ENCODE measurements around the gene MAPK8IP3.

The MAPK8IP3 gene

GRCh38 chr16:1772362-1772907, 66.4 kb downstream of the MAPK8IP3 start, which contains the start of gene EME2:
Gene EME2 (plus strand): TSS chr16:1772810. CDS start chr16:1773228, 418 bp downstream.
- DNase-seq (ENCODE audit: low read depth in 1 of 2, low spot score in 1 of 2), result peak in 1 of 2 donors; percentile 31

- peak; percentile 55 to 68 for DNase-seq (ENCODE audit: low read depth in 1 of 2, low spot score in 1 of 2)
Measured at GRCh38 chr16:1772908-1773702, 67.1 kb downstream of the MAPK8IP3 start, which contains the start of gene MRPS34. Gene MRPS34 (minus strand): TSS chr16:1773134. CDS start chr16:1773119, 15 bp downstream.

- no peak for DNase-seq (ENCODE audit: low read depth in 1 of 2, low spot score in 1 of 2)
Measured at GRCh38 chr16:1773703-1774447, 67.9 kb downstream of the MAPK8IP3 start.

GRCh38 chr16:1774448-1774780, 68.4 kb downstream of the MAPK8IP3 start:
- no peak for DNase-seq (ENCODE audit: low read depth in 1 of 2, low spot score in 1 of 2)

- DNase-seq (ENCODE audit: low read depth in 1 of 2, low spot score in 1 of 2), result no peak
Measured at GRCh38 chr16:1775006-1775845, 69.2 kb downstream of the MAPK8IP3 start.

GRCh38 chr16:1775846-1776671, 70.1 kb downstream of the MAPK8IP3 start:
- DNase-seq (ENCODE audit: low read depth in 1 of 2, low spot score in 1 of 2), result no peak

- DNase-seq (ENCODE audit: low read depth in 1 of 2, low spot score in 1 of 2), result no peak
Measured at GRCh38 chr16:1776672-1776955, 70.6 kb downstream of the MAPK8IP3 start.

- no peak for DNase-seq (ENCODE audit: low read depth in 1 of 2, low spot score in 1 of 2)
Measured at GRCh38 chr16:1776991-1777374, 71.0 kb downstream of the MAPK8IP3 start.

- no peak for DNase-seq (ENCODE audit: low read depth in 1 of 2, low spot score in 1 of 2)
Measured at GRCh38 chr16:1777375-1778199, 71.6 kb downstream of the MAPK8IP3 start.

- DNase-seq (ENCODE audit: low read depth in 1 of 2, low spot score in 1 of 2), result no peak
Measured at GRCh38 chr16:1778200-1779179, 72.5 kb downstream of the MAPK8IP3 start.

GRCh38 chr16:1779234-1779701, 73.3 kb downstream of the MAPK8IP3 start:
- DNase-seq (ENCODE audit: low read depth in 1 of 2, low spot score in 1 of 2), result no peak

GRCh38 chr16:1779741-1780676, 74.0 kb downstream of the MAPK8IP3 start:
- DNase-seq (ENCODE audit: low read depth in 1 of 2, low spot score in 1 of 2), result no peak

GRCh38 chr16:1780677-1781072, 74.7 kb downstream of the MAPK8IP3 start:
- DNase-seq (ENCODE audit: low read depth in 1 of 2, low spot score in 1 of 2), result no peak

- no peak for DNase-seq (ENCODE audit: low read depth in 1 of 2, low spot score in 1 of 2)
Measured at GRCh38 chr16:1781254-1781653, 75.3 kb downstream of the MAPK8IP3 start.

GRCh38 chr16:1781758-1782407, 75.9 kb downstream of the MAPK8IP3 start:
- no peak for DNase-seq (ENCODE audit: low read depth in 1 of 2, low spot score in 1 of 2)

- DNase-seq (ENCODE audit: low read depth in 1 of 2, low spot score in 1 of 2), result peak; percentile 90 to 96
Measured at GRCh38 chr16:1782408-1783264, 76.6 kb downstream of the MAPK8IP3 start, which contains the start of the genes NUBP2 and SPSB3. Gene NUBP2 (plus strand): TSS chr16:1782960. CDS start chr16:1783021, 61 bp downstream. Gene SPSB3 (minus strand): TSS chr16:1782571. CDS start chr16:1781483, 1,088 bp downstream.
